HG03442 (cell line): Measurements from ENCODE around the gene CCDC70.
"Not testable (repeated sequence)": the region's sequence is repeated elsewhere in the genome, so short reads cannot be mapped to it uniquely, and the experiment has no call there.

Source experiments
- ATAC-seq: cut with Tn5 transposase; IDR thresholded peaks from one replicate; pipeline ENCODE4 v1.9.1; 2021; ENCODE audit warnings: mild to moderate bottlenecking, moderate library complexity; ENCODE audit not compliant: unreplicated experiment

The CCDC70 gene

DNA sequence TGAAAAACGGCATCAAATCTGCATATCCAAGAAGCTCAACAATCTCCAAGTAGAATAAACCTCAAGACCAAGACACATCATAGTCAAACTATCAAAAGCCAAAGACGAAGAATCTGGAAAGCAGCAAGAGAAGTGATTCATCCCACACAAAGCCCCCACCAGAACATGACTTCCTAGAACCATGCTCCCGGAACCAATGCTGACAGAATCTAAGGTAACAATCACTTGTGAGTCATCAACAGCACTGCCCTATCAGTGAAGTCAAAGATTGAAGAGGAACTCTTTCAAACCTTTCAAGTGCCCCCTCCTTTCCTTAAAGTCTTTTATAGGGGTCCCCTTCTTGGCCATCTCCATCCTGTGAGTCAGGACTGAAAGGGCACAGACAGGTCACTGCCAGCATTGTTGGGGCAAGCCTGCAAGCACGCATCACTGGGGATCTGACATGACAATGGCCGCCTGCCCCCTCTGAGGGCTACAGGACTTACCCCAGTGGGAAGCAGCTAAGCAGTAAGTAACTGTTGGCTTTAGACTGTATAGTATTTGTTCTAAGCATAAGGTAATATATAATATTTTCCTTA lies at the start of gene CCDC70:
Gene CCDC70, plus strand, starts transcription at position 247 of the 578 bp plus-strand sequence. CDS start 3,443 bp downstream, outside the sequence.
- ATAC-seq = no peak

DNA sequence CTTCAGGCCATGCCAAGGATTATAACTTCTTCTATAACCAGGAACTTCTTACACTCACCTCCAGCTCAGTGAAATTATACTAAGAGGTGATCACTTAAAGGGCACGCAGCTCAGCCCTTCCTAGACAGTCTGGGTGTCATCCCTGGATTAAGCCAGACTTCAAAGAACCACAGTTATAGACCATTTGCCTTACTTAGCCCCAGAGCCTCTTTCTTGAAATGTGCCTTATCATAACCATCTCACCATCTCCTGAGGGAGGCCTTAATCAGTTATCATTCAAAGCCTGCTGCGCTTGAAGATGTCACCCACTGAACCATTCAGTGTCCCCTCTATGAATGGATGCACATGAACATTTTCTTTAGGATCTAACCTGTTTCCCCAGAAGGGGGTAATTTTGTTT lies 47.7 kb upstream of the CCDC70 start:
- ATAC-seq = no peak

DNA sequence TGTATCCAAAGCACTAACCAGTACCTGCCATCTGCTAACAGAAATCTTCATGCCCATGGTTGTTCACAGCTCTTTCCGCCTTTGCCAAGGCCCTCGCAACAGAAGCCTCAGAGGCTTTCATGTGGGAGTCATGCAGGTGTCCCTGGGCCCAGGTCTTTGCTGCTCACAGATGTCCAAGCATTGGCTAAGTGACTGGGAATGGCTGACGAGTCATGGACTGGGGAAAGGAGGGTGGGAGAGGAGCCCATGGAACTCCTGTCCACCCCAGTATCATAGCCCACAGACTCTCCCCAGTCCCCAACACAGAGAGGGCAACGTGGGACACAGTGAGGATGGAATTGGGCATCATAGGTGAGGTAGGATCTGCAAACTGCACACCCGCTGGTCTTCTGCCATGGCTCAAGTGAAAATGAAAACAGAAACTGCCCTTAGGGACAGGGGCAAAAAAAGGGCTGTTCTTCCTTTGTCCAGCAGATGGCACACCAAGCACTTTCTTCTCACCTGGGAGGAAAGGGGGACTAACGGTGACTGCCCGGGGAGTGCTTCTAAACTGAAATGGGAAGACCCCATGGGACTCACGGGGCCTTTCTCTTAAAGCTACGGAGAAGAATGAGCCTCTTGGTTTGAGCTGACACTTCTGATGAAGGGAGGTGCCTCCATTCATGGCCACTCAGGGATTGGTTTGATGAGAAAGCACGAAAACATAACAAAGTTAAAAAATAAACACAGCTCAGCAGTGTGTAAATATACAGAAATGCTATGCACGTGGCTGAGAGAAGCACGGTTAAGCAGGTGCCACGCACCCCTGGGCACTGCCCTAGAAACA lies 46.7 kb upstream of the CCDC70 start:
- peak; percentile 70 for ATAC-seq

- ATAC-seq = no peak
These were observed 45.9 kb upstream of the CCDC70 start for GRCh38 chr13:51815848-51816247.

DNA sequence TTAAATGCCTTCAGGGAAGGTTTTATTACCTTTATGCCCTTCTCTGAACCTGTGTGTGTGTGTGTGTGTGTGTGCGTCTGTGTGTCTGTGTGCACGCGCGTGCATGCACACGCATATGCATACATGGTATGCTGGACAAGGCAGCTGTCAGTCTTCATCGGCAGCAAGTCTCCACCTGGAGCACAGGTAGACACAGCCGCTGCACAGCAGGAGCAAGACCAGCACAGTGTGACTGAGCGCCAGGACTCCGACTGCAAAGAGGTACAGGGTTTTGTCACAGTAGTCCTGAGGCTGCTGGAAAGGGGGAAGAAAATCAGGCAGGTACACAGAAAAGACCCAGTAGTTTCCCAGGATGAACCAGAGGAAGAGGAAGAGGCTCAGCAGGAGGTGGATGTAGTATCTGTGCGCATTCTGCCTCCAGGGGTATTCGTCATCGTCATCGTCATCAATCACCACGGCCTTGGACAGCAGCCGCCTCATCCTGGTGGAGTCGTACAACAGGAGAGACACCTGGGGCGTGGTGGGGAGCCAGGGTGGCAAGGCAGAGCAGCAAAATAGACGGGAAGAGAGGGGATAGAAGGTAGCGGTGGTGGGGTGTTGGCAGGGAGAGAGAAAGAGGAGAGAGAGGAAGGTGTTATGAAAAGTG lies 45.0 kb upstream of the CCDC70 start:
- no peak for ATAC-seq

GRCh38 chr13:51817717-51818116 lies 44.1 kb upstream of the CCDC70 start:
- ATAC-seq = no peak

- no peak for ATAC-seq
These were observed 43.5 kb upstream of the CCDC70 start for GRCh38 chr13:51818276-51818675.

DNA sequence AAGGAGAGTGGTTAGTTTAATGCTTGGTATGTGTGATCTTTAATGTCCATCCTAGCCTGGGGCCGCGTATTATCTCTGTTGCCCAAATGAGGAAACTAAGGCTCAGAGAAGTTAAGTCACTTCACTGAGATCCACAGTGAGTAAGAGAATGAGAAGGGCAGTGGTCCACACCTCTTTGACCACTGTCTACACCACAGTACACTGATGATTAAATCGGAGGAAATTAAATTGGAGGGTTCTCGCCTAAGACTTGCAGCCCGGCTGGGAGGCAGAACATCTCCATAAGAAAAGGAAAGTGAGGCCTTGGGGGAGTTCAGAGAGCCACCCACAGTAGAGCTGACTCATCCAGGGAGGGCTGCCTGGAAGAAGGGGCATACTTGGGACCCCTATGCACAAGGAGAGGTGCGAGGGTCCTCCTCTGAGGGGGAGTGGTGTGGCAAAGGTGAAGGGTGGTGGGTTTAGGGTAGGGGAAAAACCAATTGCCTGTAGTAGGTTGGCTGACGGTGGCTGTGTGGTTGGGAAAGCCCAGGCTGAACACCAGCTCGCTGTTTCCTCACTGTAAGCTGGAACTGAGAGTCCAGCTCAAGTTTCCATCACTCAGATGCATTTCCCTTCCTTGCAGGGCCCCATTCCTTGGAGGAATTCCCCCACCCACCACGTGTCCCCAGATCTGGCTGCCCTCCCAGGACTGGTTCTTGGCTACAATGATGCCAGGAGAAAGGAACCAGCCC lies 42.8 kb upstream of the CCDC70 start:
- peak; percentile 39 for ATAC-seq

DNA sequence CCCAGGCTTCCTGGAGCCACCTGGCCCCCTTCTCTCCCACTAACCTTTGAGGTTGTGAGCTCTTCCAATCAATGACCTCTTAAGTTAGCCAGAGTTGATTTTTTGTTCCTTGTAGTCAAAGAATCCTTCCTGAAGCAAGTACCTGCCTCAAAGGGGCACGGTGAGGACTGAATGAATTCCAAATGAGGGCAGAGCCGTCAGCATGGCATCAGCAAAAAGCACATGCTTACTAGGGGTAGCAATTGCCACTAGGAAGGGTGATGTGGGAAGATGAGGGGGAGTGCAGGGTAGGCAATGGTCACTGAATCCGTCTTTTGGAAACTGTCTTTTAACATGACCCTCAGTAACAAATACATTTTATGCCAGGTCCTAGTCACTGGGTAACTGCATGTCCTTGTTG lies 42.2 kb upstream of the CCDC70 start:
- ATAC-seq = no peak

DNA sequence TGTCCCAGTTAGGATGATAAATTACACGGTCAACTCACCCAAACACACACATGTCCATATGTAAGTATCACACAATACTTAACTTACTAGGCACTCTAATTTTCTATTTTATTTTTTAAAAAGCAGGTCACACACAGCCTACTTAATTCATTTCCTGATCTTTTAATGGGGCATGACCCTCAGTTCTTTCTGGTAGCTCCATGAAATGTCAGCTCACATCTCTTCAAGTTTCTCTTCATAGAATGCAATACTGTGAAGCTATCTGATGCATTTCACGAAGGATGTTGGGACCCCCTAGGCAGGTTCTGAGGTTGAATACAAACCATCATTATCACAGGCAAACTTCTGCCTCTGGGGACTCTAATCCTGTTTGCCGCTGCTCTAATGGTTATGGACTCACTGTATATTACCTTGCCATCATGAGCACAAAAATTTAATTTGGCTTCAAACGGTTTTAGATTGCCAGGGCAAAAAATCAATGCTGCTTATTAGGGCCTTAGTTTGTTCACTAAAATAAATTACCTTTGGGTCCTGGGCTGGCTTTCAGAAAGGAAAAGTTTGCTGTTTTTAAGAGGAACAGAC lies 41.7 kb upstream of the CCDC70 start:
- no peak for ATAC-seq

DNA sequence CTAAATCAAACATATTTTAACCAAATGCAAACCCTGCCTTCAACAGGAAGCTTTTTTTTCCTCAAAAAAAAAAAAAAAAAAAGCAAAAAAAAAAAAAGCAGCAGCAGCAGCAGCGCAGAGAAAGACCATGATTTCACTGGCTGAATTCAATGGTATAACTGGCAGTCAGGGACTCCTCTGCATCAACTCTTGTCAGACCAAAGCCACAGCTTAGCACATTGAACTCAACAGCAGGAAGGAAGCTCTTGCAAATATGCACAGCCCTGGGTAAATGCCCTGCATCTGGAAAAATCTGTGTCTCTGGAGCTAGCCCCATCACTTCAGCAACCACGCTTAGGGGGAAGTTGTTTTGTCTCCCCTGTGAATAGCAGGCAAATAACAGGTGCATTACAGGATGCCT lies 40.2 kb upstream of the CCDC70 start:
- ATAC-seq = no peak

GRCh38 chr13:51822106-51822815 lies 39.5 kb upstream of the CCDC70 start:
- no peak for ATAC-seq

GRCh38 chr13:51823359-51823758 lies 38.4 kb upstream of the CCDC70 start:
- no peak for ATAC-seq

GRCh38 chr13:51823863-51824262 lies 37.9 kb upstream of the CCDC70 start:
- no peak for ATAC-seq

DNA sequence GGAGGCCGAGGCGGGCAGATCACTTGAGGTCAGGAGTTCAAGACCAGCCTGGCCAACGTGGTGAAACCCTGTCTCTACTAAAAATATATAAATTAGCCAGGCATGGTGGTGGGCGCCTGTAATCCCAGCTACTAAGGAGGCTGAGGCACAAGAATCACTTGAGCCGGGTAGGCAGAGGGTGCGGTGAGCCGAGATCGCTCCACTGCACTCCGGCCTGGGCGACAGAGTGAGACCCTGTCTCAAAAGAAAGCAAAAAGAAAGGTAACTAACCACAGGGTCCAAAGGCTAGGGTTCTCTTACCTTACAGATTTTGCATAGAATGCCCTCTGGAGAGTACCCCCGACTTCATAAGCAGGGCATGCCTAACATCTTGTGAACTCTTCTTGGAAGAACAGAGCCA lies 37.1 kb upstream of the CCDC70 start:
- not testable (repeated sequence) for ATAC-seq

DNA sequence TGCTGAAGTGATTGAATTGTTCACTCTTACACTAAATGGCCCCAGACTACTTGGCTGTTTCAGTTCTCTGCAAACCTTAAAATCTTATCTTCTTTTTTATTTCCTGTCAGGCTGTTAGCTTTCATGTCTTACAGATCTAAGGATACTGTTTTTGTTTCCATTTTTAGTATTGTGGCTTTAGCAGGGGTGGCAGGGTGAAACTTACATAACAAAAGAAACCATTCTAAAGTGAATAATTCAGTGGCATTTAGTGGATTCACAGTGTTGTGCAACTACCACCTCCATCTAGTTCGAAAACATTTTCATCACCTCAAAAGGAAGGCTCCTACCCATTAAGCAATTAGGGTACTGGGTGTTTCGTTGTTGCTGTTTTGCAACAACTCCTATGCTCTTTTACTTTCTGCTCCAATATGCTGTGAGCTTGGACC lies 36.6 kb upstream of the CCDC70 start:
- no peak for ATAC-seq

DNA sequence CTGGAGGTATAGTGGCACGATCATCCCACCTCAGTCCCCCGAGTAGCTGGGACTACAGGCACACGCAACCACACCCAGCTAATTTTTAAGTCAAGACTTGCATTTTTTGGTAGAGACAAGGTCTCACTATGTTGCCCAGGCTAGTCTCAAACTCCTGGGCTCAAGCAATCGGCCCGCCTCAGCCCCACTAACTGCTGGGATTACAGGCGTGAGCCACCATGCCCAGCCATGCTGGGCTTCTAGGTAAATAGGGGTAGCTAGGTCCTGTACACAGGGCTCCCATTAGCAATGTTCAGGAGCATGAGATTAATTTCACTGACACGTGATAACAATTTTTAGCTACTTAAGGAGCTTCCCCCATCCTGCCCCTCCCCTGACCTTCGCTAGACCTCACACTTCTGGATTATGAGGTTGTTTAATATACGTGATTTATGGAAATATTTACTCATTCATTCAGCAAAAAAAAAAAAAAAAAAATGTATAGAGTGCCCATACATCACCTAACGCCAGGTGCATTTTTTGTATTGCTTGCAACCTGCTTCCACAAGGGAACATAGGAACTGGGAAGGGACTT lies 36.0 kb upstream of the CCDC70 start:
- no peak for ATAC-seq

GRCh38 chr13:51826606-51827005 lies 35.2 kb upstream of the CCDC70 start:
- no peak for ATAC-seq

DNA sequence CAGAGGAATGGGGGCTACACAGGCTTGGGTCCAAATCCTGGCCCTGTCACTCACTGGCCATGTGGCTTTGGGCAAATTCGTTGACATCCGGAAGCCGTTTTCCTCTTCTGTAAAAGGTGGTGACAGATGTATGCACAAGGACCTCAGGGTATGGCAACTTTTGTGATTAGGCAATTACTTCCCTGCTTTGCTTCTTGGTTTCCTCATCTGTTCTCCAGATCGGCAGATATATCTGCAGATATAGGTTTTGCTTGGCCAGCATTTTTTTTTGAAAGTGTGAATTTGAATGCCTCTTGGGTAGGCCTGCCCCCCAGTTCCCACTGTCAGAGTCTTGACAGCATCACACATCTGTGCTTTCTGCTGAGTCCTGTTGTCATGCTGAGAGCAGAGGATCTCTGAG lies 34.5 kb upstream of the CCDC70 start:
- no peak for ATAC-seq
